ENCODE data around the gene RFC5. TPM values are rescaled to one million over a fixed set of nuclear protein-coding genes. Genes with fewer than 3 reads are reported as not detected.

Gene RFC5
- total and polyA plus RNA-seq, 2 of the 8 experiments (the other 6 are each of a cell fraction or from before 2014, with no cell fraction given) = 34.4 to 40.6 TPM

DNA sequence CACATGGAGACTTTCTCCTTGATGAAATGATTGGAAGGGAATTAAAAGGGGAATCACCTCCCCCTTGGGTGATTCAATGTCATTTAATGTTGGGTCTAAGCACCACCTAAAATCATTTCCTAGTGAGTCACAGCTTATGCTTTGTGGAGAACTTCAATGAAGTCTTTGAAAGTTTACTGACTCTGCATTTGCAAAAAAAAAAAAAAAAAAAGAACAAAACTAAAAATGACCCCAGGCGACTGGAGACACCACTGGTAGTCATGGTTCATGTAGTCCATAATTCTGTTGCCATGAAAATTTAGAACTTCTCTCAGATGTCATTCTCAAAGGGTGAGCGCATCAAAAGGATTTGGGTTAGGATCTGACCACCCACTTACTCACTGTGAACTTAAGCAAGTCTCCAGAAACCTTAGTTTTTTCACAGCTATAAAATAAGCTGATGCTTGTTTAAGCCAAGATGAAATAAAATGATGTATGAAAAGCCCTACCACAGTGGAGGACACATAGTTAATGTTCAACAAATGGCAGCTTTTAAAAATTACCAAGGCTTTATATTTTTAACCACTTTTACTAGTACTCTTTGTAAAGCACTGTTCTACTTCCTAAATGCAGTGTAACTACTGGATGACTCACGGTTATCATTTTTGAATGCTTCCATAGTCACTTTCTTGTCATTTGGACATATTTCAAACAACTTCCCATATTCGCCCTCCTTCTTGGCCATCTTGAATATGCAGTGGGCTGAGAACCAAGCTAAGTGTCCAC, 29.6 kb upstream of the RFC5 start:
- Histone ChIP-seq H3K27ac (ENCODE audit: low read depth, low read length) (no peak overlapping the region), H2BK15ac (ENCODE audit: low read length) (no peak overlapping the region), H3K4me1 (replicated peaks in 1 of 4; ENCODE audit: control insufficient read depth in 3 of 4, insufficient read depth in 4 of 4, low read length in 3 of 4) (no peaks in the 10 kb centered on the region), H2BK120ac (replicated peaks; ENCODE audit: low read depth, low read length) (no peak overlapping the region), H3K27me3 (replicated peaks in 1 of 4; ENCODE audit: control insufficient read depth in 3 of 4, extremely low read depth in 1 of 4, insufficient read depth in 3 of 4, low read length in 3 of 4) (no peaks in the 10 kb centered on the region), H3K23ac (ENCODE audit: insufficient read length) (no peak overlapping the region), H2BK12ac (ENCODE audit: low read depth, low read length) (no peak overlapping the region), H4K5ac (ENCODE audit: insufficient read length, low read depth, low read length) (no peak overlapping the region), H3K36me3 (ENCODE audit: control insufficient read depth in 2 of 4, insufficient read depth in 4 of 4, low read length in 3 of 4) (no peaks in the 10 kb centered on the region), H2BK20ac (ENCODE audit: low read length) (no peak overlapping the region), H3K79me1 (ENCODE audit: low read depth, low read length) (no peaks in the 10 kb centered on the region), H3K9ac (replicated peaks in 1 of 4; ENCODE audit: extremely low read depth in 1 of 4, low read depth in 3 of 4, low read length in 3 of 4) (no peak overlapping the region), H3K79me2 (ENCODE audit: control insufficient read depth in 1 of 2, insufficient read depth in 2 of 2, low read length in 2 of 2) (no peaks in the 10 kb centered on the region), H3K4me3 (ENCODE audit: extremely low read depth in 1 of 4, insufficient read depth in 2 of 4, low read depth in 3 of 4, low read length in 4 of 4) (no peak overlapping the region), H3K23me2 (ENCODE audit: low read depth, low read length) (no peaks in the 10 kb centered on the region), H3K56ac (replicated peaks; ENCODE audit: insufficient read length, low read depth, low read length) (no peak overlapping the region), H3K9me3 (ENCODE audit: insufficient read depth in 2 of 2, low read depth in 1 of 2, low read length in 1 of 2) (no peaks in the 10 kb centered on the region), H3K18ac (ENCODE audit: extremely low read depth, low read length) (no peak overlapping the region), H2BK5ac (ENCODE audit: low read depth, low read length) (no peak overlapping the region), H4K8ac (ENCODE audit: extremely low read depth, insufficient read depth, low read length) (no peak overlapping the region), H3K4me2 (ENCODE audit: insufficient read depth in 1 of 2, low read depth in 2 of 2, low read length in 2 of 2) (no peak overlapping the region), H2AK5ac (ENCODE audit: low read depth, low read length) (no peak overlapping the region), H4K20me1 (replicated peaks in 1 of 2; ENCODE audit: control insufficient read depth in 1 of 2, insufficient read depth in 2 of 2, low read length in 2 of 2) (no peaks in the 10 kb centered on the region), H4K91ac (replicated peaks; ENCODE audit: insufficient read length, low read length) (no peak overlapping the region), H3K14ac (ENCODE audit: insufficient read length) (no peak overlapping the region), H3K4ac (replicated peaks; ENCODE audit: insufficient read length, low read depth, low read length) (no peak overlapping the region), H2AFZ (ENCODE audit: low read length) (no peak overlapping the region)
- DNase-seq (ENCODE audit: low read depth in 1 of 2, low spot score in 2 of 2) (no peak), FAIRE-seq (no peak)
- ChIA-PET POLR2A (ENCODE audit: partially characterized antibody) (interaction anchor here (0.7 kb wide), 1 partner anchor 17 kb away, joined by 3 read pairs; no protein-coding TSS in a partner anchor), CTCF (ENCODE audit: partially characterized antibody) (interaction anchor here (1.2 to 1.4 kb wide), 2 partner anchors 97 to 112 kb away, joined by 3 to 4 read pairs; no protein-coding TSS in a partner anchor)
- WGBS, 2 experiments (ENCODE audit: extremely low coverage in 1 of 2, insufficient coverage in 1 of 2, insufficient read length in 1 of 2, insufficient replicate concordance in 2 of 2, low coverage in 1 of 2, low lambda C conversion rate in 2 of 2, missing lambda C conversion rate in 1 of 2) = 85% methylated on average over 4 of the region's 4 CpGs; no CpG with 5 or more reads in 1 of the 2 experiments
- TF ChIP-seq CBX5 (IDR thresholded peaks at IDR 0.05; ENCODE audit: low read depth, low read length) (no peak), CBX8 (IDR thresholded peaks at IDR 0.05; ENCODE audit: borderline replicate concordance, low read depth, low read length) (no peak), TBP (IDR thresholded peaks at IDR 0.05; ENCODE audit: low read depth, low read length) (no peak), BRCA1 (IDR thresholded peaks at IDR 0.05; ENCODE audit: low read depth, low read length) (no peak), RFX5 (IDR thresholded peaks at IDR 0.05; ENCODE audit: borderline replicate concordance, low read depth, low read length) (no peak), CHD1 (IDR thresholded peaks at IDR 0.05; ENCODE audit: low read depth, low read length) (no peak), BCL11A (IDR thresholded peaks at IDR 0.05; ENCODE audit: low read depth in 2 of 2, low read length in 2 of 2) (no peak), TAF1 (IDR thresholded peaks at IDR 0.05; ENCODE audit: low read depth, low read length) (no peak), ASH2L (IDR thresholded peaks at IDR 0.05; ENCODE audit: low read length) (no peak), RAD21 (IDR thresholded peaks at IDR 0.05 in 1 of 2, conservative IDR thresholded peaks at IDR 0.05 in 1 of 2; ENCODE audit: low read depth in 2 of 2, low read length in 2 of 2) (no peak), HDAC6 (IDR thresholded peaks at IDR 0.05; ENCODE audit: low read depth, low read length) (no peak)
